HEK293 (cell line): Measurements from ENCODE around the gene MPV17L2.

Experiments used
- CTCF ChIA-PET: fragments of 350-600 bp; formaldehyde crosslinking; extraction: SDS; loops from one replicate; lab custom pipeline; 2021; ENCODE audit warnings: antibody characterized with exemption; lab: Yijun Ruan, JAX
- POLR2A ChIA-PET: fragments of 300-600 bp; formaldehyde crosslinking; extraction: SDS; loops from one replicate; lab custom pipeline; 2020; ENCODE audit warnings: antibody characterized with exemption, inconsistent platforms; lab: Yijun Ruan, JAX
- H3K27ac ChIP-seq: fragments of 200-500 bp; sonication (Bioruptor generic); 2 replicates; pipeline ENCODE4 v1.5.1; 2014; ENCODE audit warnings: low read depth, low read length, control low read depth, inconsistent platforms; ENCODE audit errors: extremely low read depth
- H3K36me3 ChIP-seq, 2 experiments: fragments of 200-500 bp in 1 of 2; sonication (Bioruptor generic) in 1 of 2; 1 replicate in 1 of 2; 2 replicates in 1 of 2; pipeline ENCODE4 v1.5.1; 2014 to 2017; ENCODE audit warnings: inconsistent platforms in 2 of 2, low read length in 2 of 2; ENCODE audit not compliant: control insufficient read depth in 2 of 2, insufficient read depth in 1 of 2
- H3K4me1 ChIP-seq: fragments of 200-500 bp; sonication (Bioruptor generic); 2 replicates; pipeline ENCODE4 v1.5.1; 2014; ENCODE audit warnings: mild to moderate bottlenecking, low read length, inconsistent platforms; ENCODE audit not compliant: control insufficient read depth, insufficient read depth
- H3K4me3 ChIP-seq: 2 replicates; pipeline ENCODE4 v1.5.1; 2011; ENCODE audit warnings: low read depth, mild to moderate bottlenecking, control low read depth, low read length, moderate library complexity
- H3K9me3 ChIP-seq: fragments of 200-500 bp; sonication (Bioruptor generic); 2 replicates; pipeline ENCODE4 v1.5.1; 2014; ENCODE audit warnings: low read depth, low read length, inconsistent platforms; ENCODE audit not compliant: control insufficient read depth, insufficient read depth
- BCL6B ChIP-seq: fragments of 450-650 bp; formaldehyde crosslinking; IDR thresholded peaks from 2 replicates; pipeline ENCODE4 v1.5.1; 2017; ENCODE audit warnings: missing biosample characterization, missing genetic modification characterization
- CTCF ChIP-seq: fragments of 450-650 bp; formaldehyde crosslinking; IDR thresholded peaks from 2 replicates; pipeline ENCODE4 v1.5.1; 2016; ENCODE audit warnings: missing biosample characterization, missing genetic modification characterization
- GFI1B ChIP-seq: fragments of 450-650 bp; formaldehyde crosslinking; IDR thresholded peaks from 2 replicates; pipeline ENCODE4 v1.5.1; 2016; ENCODE audit warnings: missing biosample characterization, missing genetic modification characterization
- GLIS2 ChIP-seq: fragments of 450-650 bp; formaldehyde crosslinking; IDR thresholded peaks from 2 replicates; pipeline ENCODE4 v1.5.1; 2016; ENCODE audit warnings: missing biosample characterization, missing genetic modification characterization
- PATZ1 ChIP-seq: fragments of 450-650 bp; formaldehyde crosslinking; IDR thresholded peaks from 2 replicates; pipeline ENCODE4 v1.5.1; 2016; ENCODE audit warnings: missing biosample characterization, missing genetic modification characterization
- SP7 ChIP-seq: fragments of 450-650 bp; formaldehyde crosslinking; IDR thresholded peaks from 2 replicates; pipeline ENCODE4 v1.5.1; 2016; ENCODE audit warnings: missing biosample characterization, missing genetic modification characterization
- ZBTB17 ChIP-seq: fragments of 450-650 bp; formaldehyde crosslinking; IDR thresholded peaks from 2 replicates; pipeline ENCODE4 v1.5.1; 2016; ENCODE audit warnings: missing biosample characterization, missing genetic modification characterization
- ZNF133 ChIP-seq: fragments of 450-650 bp; formaldehyde crosslinking; IDR thresholded peaks from 2 replicates; pipeline ENCODE4 v1.5.1; 2016; ENCODE audit warnings: missing biosample characterization, missing genetic modification characterization
- ZNF394 ChIP-seq: fragments of 450-650 bp; formaldehyde crosslinking; IDR thresholded peaks from 2 replicates; pipeline ENCODE4 v1.5.1; 2016; ENCODE audit warnings: missing biosample characterization, missing genetic modification characterization, mild to moderate bottlenecking, moderate library complexity, borderline replicate concordance
- ZNF398 ChIP-seq: fragments of 450-650 bp; formaldehyde crosslinking; IDR thresholded peaks from 2 replicates; pipeline ENCODE4 v1.5.1; 2017; ENCODE audit warnings: missing biosample characterization, missing genetic modification characterization
- ZNF423 ChIP-seq: fragments of 450-650 bp; formaldehyde crosslinking; IDR thresholded peaks from 2 replicates; pipeline ENCODE4 v1.5.1; 2016; ENCODE audit warnings: missing biosample characterization, missing genetic modification characterization
- ZNF548 ChIP-seq: fragments of 450-650 bp; formaldehyde crosslinking; IDR thresholded peaks from 2 replicates; pipeline ENCODE4 v1.5.1; 2016; ENCODE audit warnings: missing biosample characterization, missing genetic modification characterization
- ZNF629 ChIP-seq: fragments of 450-650 bp; formaldehyde crosslinking; IDR thresholded peaks from 2 replicates; pipeline ENCODE4 v1.5.1; 2017; ENCODE audit warnings: missing biosample characterization, missing genetic modification characterization
- ZNF654 ChIP-seq: fragments of 450-650 bp; formaldehyde crosslinking; IDR thresholded peaks from 2 replicates; pipeline ENCODE4 v1.5.1; 2016; ENCODE audit warnings: low read depth, missing biosample characterization, missing genetic modification characterization
- ZNF660 ChIP-seq: fragments of 450-650 bp; IDR thresholded peaks from 2 replicates; pipeline ENCODE4 v1.5.1; 2018; ENCODE audit warnings: missing biosample characterization, mild to moderate bottlenecking, missing genetic modification characterization

The MPV17L2 gene

GRCh38 chr19:18202778-18203407, 9.9 kb downstream of the MPV17L2 start:
- POLR2A ChIA-PET = interaction anchor here (0.6 to 3.1 kb wide), 3 partner anchors 10 to 245 kb away, joined by 4 to 30 read pairs (median 8); partner anchors contain the start of genes JUND and MPV17L2

More at GRCh38 chr19:18202778-18203407, 9.9 kb downstream of the MPV17L2 start:
- peaks cover 4 to 17% of the 10 kb centered on the region in 2 experiments; a peak in 2 of 3 replicates for H3K36me3 ChIP-seq
- no peak overlapping the region for H3K27ac ChIP-seq
- no peak for TF ChIP-seq BCL6B (tag by site-specific recombination)
- no peak for TF ChIP-seq ZNF660
- TF ChIP-seq ZNF133 = no peak
- 0 out of 2 replicates have a peak, but pooled peaks have one; percentile 16 for TF ChIP-seq GLIS2 (tag by site-specific recombination)
- 0 out of 2 replicates have a peak, but pooled peaks have one; percentile 6 for TF ChIP-seq ZNF654 (tag by site-specific recombination)
- no peak for TF ChIP-seq ZNF398 (tag by site-specific recombination)
- no peak for TF ChIP-seq ZNF394 (tag by site-specific recombination)
- no peak for TF ChIP-seq ZNF629
- no peak for TF ChIP-seq PATZ1
- no peak for TF ChIP-seq ZNF423
- no peak for TF ChIP-seq GFI1B
- no peak for TF ChIP-seq ZBTB17 (tag by site-specific recombination)
- TF ChIP-seq SP7 (tag by site-specific recombination) = no peak
- TF ChIP-seq CTCF (tag by site-specific recombination) = peak; percentile 23; the same call in 1 of the 2 replicates
- no peak for TF ChIP-seq ZNF548 (tag by site-specific recombination)
- peaks cover 8% of the 10 kb centered on the region for H3K4me1 ChIP-seq
- CTCF ChIA-PET = interaction anchor here (1.7 to 8.5 kb wide), 2 partner anchors 10 to 49 kb away, joined by 9 to 121 read pairs; partner anchors contain the start of gene MPV17L2
- no peaks in the 10 kb centered on the region for H3K9me3 ChIP-seq
- H3K4me3 ChIP-seq = peak overlapping the region; percentile 70
